ENCODE measurements around the gene IL10.

DNA sequence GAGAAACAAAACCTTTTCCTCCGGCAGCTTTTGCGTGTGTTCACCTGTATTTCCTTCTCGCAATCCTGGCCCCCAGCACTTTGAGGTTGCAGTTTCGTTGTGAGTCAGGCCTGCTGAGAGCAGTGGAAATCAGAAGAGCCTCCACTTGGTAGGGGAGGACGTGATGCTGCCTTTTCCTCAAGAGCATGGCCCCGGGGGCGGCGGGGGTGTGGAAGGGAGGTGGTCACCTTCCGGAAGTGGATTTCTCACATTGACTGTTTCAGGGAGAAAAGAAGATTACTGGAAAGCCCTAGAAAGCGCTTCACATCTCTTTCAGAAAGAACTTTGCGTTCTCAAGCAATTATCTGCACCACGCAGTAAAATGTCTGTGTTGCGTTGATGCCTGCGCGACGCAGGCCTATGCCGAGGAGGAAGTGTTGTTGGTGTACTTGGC lies 12.2 kb upstream of the IL10 start:
- TF ChIP-seq, protein P1, sequence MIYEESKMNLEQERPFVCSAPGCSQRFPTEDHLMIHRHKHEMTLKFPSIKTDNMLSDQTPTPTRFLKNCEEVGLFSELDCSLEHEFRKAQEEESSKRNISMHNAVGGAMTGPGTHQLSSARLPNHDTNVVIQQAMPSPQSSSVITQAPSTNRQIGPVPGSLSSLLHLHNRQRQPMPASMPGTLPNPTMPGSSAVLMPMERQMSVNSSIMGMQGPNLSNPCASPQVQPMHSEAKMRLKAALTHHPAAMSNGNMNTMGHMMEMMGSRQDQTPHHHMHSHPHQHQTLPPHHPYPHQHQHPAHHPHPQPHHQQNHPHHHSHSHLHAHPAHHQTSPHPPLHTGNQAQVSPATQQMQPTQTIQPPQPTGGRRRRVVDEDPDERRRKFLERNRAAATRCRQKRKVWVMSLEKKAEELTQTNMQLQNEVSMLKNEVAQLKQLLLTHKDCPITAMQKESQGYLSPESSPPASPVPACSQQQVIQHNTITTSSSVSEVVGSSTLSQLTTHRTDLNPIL (CRISPR knock-in tag; IDR thresholded peaks at IDR 0.05; ENCODE audit: low read depth): no peak
- TF ChIP-seq, protein P2, sequence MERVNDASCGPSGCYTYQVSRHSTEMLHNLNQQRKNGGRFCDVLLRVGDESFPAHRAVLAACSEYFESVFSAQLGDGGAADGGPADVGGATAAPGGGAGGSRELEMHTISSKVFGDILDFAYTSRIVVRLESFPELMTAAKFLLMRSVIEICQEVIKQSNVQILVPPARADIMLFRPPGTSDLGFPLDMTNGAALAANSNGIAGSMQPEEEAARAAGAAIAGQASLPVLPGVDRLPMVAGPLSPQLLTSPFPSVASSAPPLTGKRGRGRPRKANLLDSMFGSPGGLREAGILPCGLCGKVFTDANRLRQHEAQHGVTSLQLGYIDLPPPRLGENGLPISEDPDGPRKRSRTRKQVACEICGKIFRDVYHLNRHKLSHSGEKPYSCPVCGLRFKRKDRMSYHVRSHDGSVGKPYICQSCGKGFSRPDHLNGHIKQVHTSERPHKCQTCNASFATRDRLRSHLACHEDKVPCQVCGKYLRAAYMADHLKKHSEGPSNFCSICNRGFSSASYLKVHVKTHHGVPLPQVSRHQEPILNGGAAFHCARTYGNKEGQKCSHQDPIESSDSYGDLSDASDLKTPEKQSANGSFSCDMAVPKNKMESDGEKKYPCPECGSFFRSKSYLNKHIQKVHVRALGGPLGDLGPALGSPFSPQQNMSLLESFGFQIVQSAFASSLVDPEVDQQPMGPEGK (CRISPR knock-in tag; IDR thresholded peaks at IDR 0.05; ENCODE audit: borderline replicate concordance): no peak
